Subcutaneous abdominal adipose tissue (tissue), 5 donors: ENCODE data around the gene CA10.

Source experiments
- H3K27ac ChIP-seq: one replicate; pipeline ENCODE4 v1.7.0; 2013; ENCODE audit warnings: low read depth, mild to moderate bottlenecking, inconsistent platforms, low read length, moderate library complexity
- H3K27me3 ChIP-seq, 5 donors: one replicate each; pipeline ENCODE4 v1.7.0; 2013; ENCODE audit warnings: low read length in 5 of 5, inconsistent platforms in 1 of 5; ENCODE audit not compliant: control insufficient read depth in 5 of 5, insufficient read depth in 4 of 5
- H3K36me3 ChIP-seq, 5 donors: one replicate each; pipeline ENCODE4 v1.7.0; 2013; ENCODE audit warnings: low read length in 5 of 5; ENCODE audit not compliant: control insufficient read depth in 5 of 5, insufficient read depth in 5 of 5
- H3K4me1 ChIP-seq, 5 donors: one replicate each; pipeline ENCODE4 v1.7.0; 2013; ENCODE audit warnings: low read length in 5 of 5, mild to moderate bottlenecking in 3 of 5, moderate library complexity in 1 of 5; ENCODE audit not compliant: control insufficient read depth in 5 of 5, insufficient read depth in 5 of 5
- H3K4me3 ChIP-seq, 5 donors: one replicate each; pipeline ENCODE4 v1.7.0; 2013; ENCODE audit warnings: low read length in 5 of 5, low read depth in 1 of 5
- H3K9ac ChIP-seq, 5 donors: one replicate each; pipeline ENCODE4 v1.7.0; 2013; ENCODE audit warnings: low read length in 5 of 5, mild to moderate bottlenecking in 4 of 5, moderate library complexity in 3 of 5
- H3K9me3 ChIP-seq, 5 donors: one replicate each; pipeline ENCODE4 v1.7.0; 2013; ENCODE audit warnings: low read length in 5 of 5; ENCODE audit not compliant: control insufficient read depth in 5 of 5
- donor health status: healthy.
- donor health status: healthy.
- donor health status: healthy.
- donor health status: healthy.
- donor health status: healthy.

Gene CA10

GRCh38 chr17:51908841-51909537, 249.5 kb downstream of the CA10 start:
- Histone ChIP-seq H3K4me3 (no peak overlapping the region), H3K27ac (no peak overlapping the region), H3K27me3 (no peaks in the 10 kb centered on the region), H3K9ac (no peak overlapping the region), H3K36me3 (no peaks in the 10 kb centered on the region), H3K9me3 (no peaks in the 10 kb centered on the region), H3K4me1 (no peaks in the 10 kb centered on the region)

- Histone ChIP-seq H3K27me3 (no peaks in the 10 kb centered on the region), H3K9ac (no peak overlapping the region), H3K4me3 (no peak overlapping the region), H3K27ac (no peak overlapping the region), H3K4me1 (no peaks in the 10 kb centered on the region), H3K36me3 (no peaks in the 10 kb centered on the region), H3K9me3 (no peaks in the 10 kb centered on the region)
Measured at GRCh38 chr17:51907041-51907440, 251.5 kb downstream of the CA10 start.

- no peaks in the 10 kb centered on the region for H3K36me3 ChIP-seq
- no peak overlapping the region for H3K27ac ChIP-seq
- no peaks in the 10 kb centered on the region for H3K4me1 ChIP-seq
- H3K9me3 ChIP-seq, result peaks cover 0 to under 1% (median 0%) of the 10 kb centered on the region in 5 donors
- H3K4me3 ChIP-seq, result no peak overlapping the region
- H3K27me3 ChIP-seq, result no peaks in the 10 kb centered on the region
- no peak overlapping the region for H3K9ac ChIP-seq
Measured at GRCh38 chr17:51904379-51904778, 254.1 kb downstream of the CA10 start.

DNA sequence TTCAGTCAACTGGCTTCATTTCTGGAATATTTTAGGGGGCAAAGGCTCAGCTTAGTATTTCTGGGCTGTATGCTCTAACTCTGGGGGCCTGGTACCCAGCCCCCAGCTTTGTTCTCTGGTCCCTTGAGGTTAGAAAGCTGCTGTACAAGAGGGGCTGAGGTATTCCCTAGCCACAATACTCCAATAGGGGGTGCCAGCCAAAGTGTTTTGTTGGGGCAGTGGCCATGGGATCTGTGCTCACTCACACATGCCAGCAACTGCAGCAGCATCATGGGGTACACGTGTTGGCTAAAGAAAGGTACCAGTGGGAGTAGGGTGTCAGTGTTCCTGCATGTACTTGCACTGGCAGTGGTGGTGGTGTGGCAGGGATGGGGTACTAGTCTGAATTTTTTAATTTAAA, 257.3 kb downstream of the CA10 start:
- Histone ChIP-seq H3K27ac (no peak overlapping the region), H3K4me3 (no peak overlapping the region), H3K9me3 (peaks cover 0 to 2% (median 0%) of the 10 kb centered on the region in 5 donors), H3K36me3 (no peaks in the 10 kb centered on the region), H3K27me3 (no peaks in the 10 kb centered on the region), H3K4me1 (no peaks in the 10 kb centered on the region), H3K9ac (no peak overlapping the region)

- no peak overlapping the region for H3K9ac ChIP-seq
- no peak overlapping the region for H3K27ac ChIP-seq
- peaks cover 0 to 4% (median 0%) of the 10 kb centered on the region in 5 donors for H3K27me3 ChIP-seq
- H3K4me1 ChIP-seq, result no peaks in the 10 kb centered on the region
- no peak overlapping the region for H3K4me3 ChIP-seq
- no peaks in the 10 kb centered on the region for H3K9me3 ChIP-seq
- H3K36me3 ChIP-seq, result no peaks in the 10 kb centered on the region
Measured at GRCh38 chr17:51891936-51892335, 266.6 kb downstream of the CA10 start.

DNA sequence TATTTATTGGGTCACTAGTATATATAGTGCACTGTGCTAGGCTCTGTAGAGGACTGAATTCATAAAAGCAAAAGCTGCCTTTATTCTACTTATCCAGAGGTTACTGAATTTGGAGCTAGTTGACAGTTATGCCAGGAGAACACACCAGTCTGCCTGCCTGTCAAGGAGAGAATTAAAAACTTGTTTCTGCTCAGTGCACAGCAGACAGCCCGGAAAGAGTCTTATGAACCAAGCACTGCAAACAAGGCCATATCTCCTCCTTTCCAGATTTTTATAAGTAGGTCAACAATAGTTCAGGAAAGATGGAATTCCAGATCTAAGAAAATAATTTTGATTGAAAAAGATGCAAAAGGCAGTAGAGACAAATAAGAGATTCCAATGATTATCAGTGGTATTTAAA, 267.8 kb downstream of the CA10 start:
- Histone ChIP-seq H3K27ac (no peak overlapping the region), H3K27me3 (peaks cover 0 to 4% (median 0%) of the 10 kb centered on the region in 5 donors), H3K4me1 (no peaks in the 10 kb centered on the region), H3K9me3 (no peaks in the 10 kb centered on the region), H3K36me3 (no peaks in the 10 kb centered on the region), H3K4me3 (no peak overlapping the region), H3K9ac (no peak overlapping the region)

DNA sequence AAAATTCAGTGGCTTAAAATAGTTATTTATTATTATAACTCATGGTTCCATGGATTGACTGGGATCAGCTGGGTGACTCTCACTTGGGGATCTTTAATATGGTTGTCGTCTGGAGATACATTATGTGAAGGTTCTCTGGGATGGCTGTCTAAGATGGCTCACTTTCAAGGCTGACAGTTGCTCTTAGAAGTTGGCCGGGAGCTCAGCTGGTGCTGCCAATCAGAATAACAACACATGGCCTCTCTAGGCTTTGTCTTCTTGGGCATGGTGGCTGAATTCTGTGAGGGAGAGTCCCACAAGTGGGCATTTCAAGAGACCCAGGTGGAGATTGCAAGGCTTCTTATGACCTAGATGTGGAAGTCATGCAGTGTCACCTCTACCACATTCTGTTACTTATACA, 269.7 kb downstream of the CA10 start:
- Histone ChIP-seq H3K4me1 (no peaks in the 10 kb centered on the region), H3K4me3 (no peak overlapping the region), H3K9ac (no peak overlapping the region), H3K9me3 (no peaks in the 10 kb centered on the region), H3K27me3 (peaks cover 0 to 4% (median 0%) of the 10 kb centered on the region in 5 donors), H3K36me3 (no peaks in the 10 kb centered on the region), H3K27ac (no peak overlapping the region)

GRCh38 chr17:51876986-51877385, 281.5 kb downstream of the CA10 start:
- Histone ChIP-seq H3K9ac (no peak overlapping the region), H3K9me3 (no peaks in the 10 kb centered on the region), H3K27ac (no peak overlapping the region), H3K36me3 (no peaks in the 10 kb centered on the region), H3K4me3 (no peak overlapping the region), H3K27me3 (no peaks in the 10 kb centered on the region), H3K4me1 (no peaks in the 10 kb centered on the region)

DNA sequence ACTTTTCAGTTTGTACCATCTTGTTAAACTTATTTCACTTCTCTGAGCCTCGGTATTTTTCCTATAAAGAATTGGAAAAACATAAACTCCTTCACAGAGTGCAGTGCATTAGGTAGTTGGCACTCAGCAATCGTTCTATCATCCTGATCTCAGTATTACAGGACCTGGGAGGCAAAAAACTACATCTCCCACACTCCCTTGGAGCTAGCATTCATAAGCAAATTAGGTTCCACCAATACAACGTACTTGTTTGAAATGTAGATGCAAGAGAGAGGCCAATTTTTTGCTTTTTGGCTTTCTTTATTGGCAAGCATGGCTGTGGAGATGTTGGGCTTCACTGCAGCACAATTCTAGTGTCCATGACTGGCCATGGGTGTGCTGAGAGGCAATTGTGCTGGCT, 285.2 kb downstream of the CA10 start:
- Histone ChIP-seq H3K4me1 (no peaks in the 10 kb centered on the region), H3K9me3 (no peaks in the 10 kb centered on the region), H3K27me3 (no peaks in the 10 kb centered on the region), H3K4me3 (no peak overlapping the region), H3K9ac (no peak overlapping the region), H3K36me3 (no peaks in the 10 kb centered on the region), H3K27ac (no peak overlapping the region)

GRCh38 chr17:51869387-51869786, 289.1 kb downstream of the CA10 start:
- H3K27ac ChIP-seq, result no peak overlapping the region
- H3K27me3 ChIP-seq, result no peaks in the 10 kb centered on the region
- H3K4me3 ChIP-seq, result no peak overlapping the region
- no peaks in the 10 kb centered on the region for H3K9me3 ChIP-seq
- no peak overlapping the region for H3K9ac ChIP-seq
- H3K4me1 ChIP-seq, result no peaks in the 10 kb centered on the region
- H3K36me3 ChIP-seq, result no peaks in the 10 kb centered on the region
